ENCODE measurements around the gene PROX1.
A peak's percentile ranks its signal among the peaks of the same experiment; 100 is the strongest.
"Not testable (repeated sequence)": the region's sequence is repeated elsewhere in the genome, so short reads cannot be mapped to it uniquely, and the experiment has no call there.

Gene PROX1

GRCh38 chr1:214075999-214076707, 88.4 kb downstream of the PROX1 start:
- DNase-seq: no peak

GRCh38 chr1:214076708-214077065, 88.9 kb downstream of the PROX1 start:
- DNase-seq: peak; percentile 7

- DNase-seq: no peak
Observed at GRCh38 chr1:214078950-214079349, 91.2 kb downstream of the PROX1 start.

- DNase-seq: no peak
Observed at GRCh38 chr1:214085325-214085724, 97.6 kb downstream of the PROX1 start.

- DNase-seq: no peak
Observed at GRCh38 chr1:214086945-214087344, 99.2 kb downstream of the PROX1 start.

GRCh38 chr1:214089003-214089402, 101.2 kb downstream of the PROX1 start:
- not testable (repeated sequence) for DNase-seq

All from DMS 273 treated with DMSO at 0.1 percent for 48 hours (cell line).